Breast epithelium (tissue), 4 donors: ENCODE data around the gene POLR3C. TPM values are rescaled to one million over a fixed set of nuclear protein-coding genes. Genes with fewer than 3 reads are reported as not detected.

Experiments used
- DNase-seq, 2 donors: peaks; one replicate each; pipeline ENCODE4 v3.0.0-alpha.2; 2019; ENCODE audit warnings: low spot score in 2 of 2
- H3K27ac ChIP-seq, 2 donors: fragments of 200-600 bp; sonication (generic) in 1 of 2; one replicate each; pipeline ENCODE4 v1.5.1; 2016 to 2019; ENCODE audit warnings: mild to moderate bottlenecking in 1 of 2
- H3K27me3 ChIP-seq, 2 donors: fragments of 200-600 bp; sonication (generic) in 1 of 2; one replicate each; pipeline versions ENCODE4 v1.5.1 to v1.6.0; 2017 to 2019; ENCODE audit warnings: control low read depth in 1 of 2, mild to moderate bottlenecking in 1 of 2
- H3K36me3 ChIP-seq: fragments of 200-600 bp; one replicate; pipeline ENCODE4 v1.5.1; 2019
- H3K4me1 ChIP-seq, 2 donors: fragments of 200-600 bp; sonication (generic); one replicate each; pipeline ENCODE4 v1.5.1; 2016 to 2019; ENCODE audit warnings: control low read depth in 1 of 2
- H3K4me3 ChIP-seq, 3 donors: fragments of 200-600 bp; sonication (generic); 1 replicate in 2 of 3; 2 replicates in 1 of 3; pipeline ENCODE4 v1.5.1; 2016 to 2019; ENCODE audit warnings: mild to moderate bottlenecking in 3 of 3, moderate library complexity in 2 of 3
- H3K9me3 ChIP-seq, 2 donors: fragments of 200-600 bp; sonication (generic) in 1 of 2; one replicate each; pipeline ENCODE4 v1.5.1; 2016 to 2019; ENCODE audit warnings: control low read depth in 1 of 2
- CTCF ChIP-seq, 3 donors: fragments of 450-650 bp; IDR thresholded peaks; one replicate each; pipeline ENCODE4 v1.5.1; 2016 to 2017; ENCODE audit warnings: antibody characterized with exemption in 3 of 3, mild to moderate bottlenecking in 3 of 3, moderate library complexity in 3 of 3
- POLR2A ChIP-seq: fragments of 450-650 bp; IDR thresholded peaks from one replicate; pipeline ENCODE4 v1.6.1; 2016; ENCODE audit warnings: antibody characterized with exemption, mild to moderate bottlenecking, moderate library complexity
- POLR2AphosphoS5 ChIP-seq, 3 donors: sonication (generic); formaldehyde crosslinking; IDR thresholded peaks; one replicate each; pipeline ENCODE4 v1.6.1; 2017; ENCODE audit warnings: antibody characterized with exemption in 3 of 3
- intact Hi-C: fragments of 100-400 bp; cut with DNase I; formaldehyde crosslinking; loops from one replicate; pipeline ENCODE4 v1.15.1; 2023; ENCODE audit warnings: low total_unique reads
- total RNA-seq, 3 donors: library from RNA; depleted of rRNA; stranded (reverse); fragments of >200 nt; gene quantifications; one replicate each; pipeline ENCODE4 v1.1.0, GENCODE V29; 2016

POLR3C gene
- total RNA-seq, 3 donors from 2014 or later, result 40.5 to 50.3 (median 40.6) TPM

DNA sequence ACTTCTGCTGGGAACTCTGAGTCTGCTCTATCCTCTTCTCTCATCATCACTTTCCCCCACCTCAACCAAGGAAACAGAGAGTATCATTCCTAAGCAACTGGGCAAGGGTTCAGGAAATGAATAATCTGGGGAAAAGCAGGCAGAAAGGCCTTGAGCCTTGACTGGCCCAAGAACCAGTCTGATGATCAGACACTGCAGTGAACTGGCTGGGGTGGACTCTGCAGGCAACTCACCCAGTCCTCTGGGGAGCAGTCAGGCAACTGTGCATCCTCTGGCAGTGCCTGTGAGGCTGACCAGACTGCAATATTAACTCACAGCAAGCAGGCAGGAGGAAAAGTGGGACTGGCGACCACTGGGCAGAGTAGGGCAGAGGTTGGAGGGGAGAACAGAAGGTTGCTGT lies 60.7 kb downstream of the POLR3C start:
- no peaks in the 10 kb centered on the region for H3K27me3 ChIP-seq
- H3K9me3 ChIP-seq, result no peaks in the 10 kb centered on the region
- H3K4me3 ChIP-seq, result no peak overlapping the region
- H3K4me1 ChIP-seq, result peaks cover 0 to 3% of the 10 kb centered on the region in 2 donors
- TF ChIP-seq POLR2A, result no peak
- no peak overlapping the region for H3K27ac ChIP-seq
- intact Hi-C loops, result no loop called here
- H3K36me3 ChIP-seq, result no peaks in the 10 kb centered on the region
- no peak for DNase-seq

DNA sequence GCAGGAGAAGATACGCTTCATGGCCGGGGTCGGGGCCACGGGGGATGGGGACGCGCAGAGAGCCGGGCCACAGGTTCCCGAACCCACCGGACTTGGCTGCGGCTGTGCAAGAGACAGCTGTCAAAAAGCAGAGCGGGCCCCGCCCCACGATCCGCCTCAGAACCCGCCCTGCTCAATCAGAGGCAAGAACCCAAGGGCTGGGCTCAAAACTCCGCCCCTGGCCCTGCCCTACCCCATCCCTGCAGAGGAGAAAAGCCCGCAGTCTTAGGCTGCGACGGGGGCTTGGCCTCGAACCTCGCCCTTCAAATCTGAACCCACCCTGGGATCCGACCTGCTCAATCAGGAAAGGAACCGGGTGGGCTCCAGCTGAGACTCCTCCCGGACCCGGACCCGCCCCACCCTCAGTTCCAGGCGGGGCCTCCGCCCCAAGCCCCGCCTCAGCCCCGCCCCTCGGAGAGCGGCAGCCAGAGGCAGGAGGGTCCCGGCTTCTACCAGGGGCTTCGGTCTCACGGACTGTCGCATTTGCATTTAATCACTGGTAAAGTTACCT lies 61.8 kb downstream of the POLR3C start, which contains the start of gene ANKRD35:
Gene ANKRD35 (minus strand): TSS at position 129 of the 550 bp plus-strand sequence. CDS start 108 bp downstream, at position 21.
- H3K36me3 ChIP-seq, result no peaks in the 10 kb centered on the region
- peak within 1 kb of the TSS; percentile 54 to 80 (median 57) for H3K4me3 ChIP-seq
- peak; percentile 78 to 87 for DNase-seq
- intact Hi-C loops, result no loop called here
- no peaks in the 10 kb centered on the region for H3K27me3 ChIP-seq
- H3K9me3 ChIP-seq, result no peaks in the 10 kb centered on the region
- TF ChIP-seq POLR2A, result no peak
- no peak for TF ChIP-seq CTCF (IDR thresholded peaks at IDR 0.05)
- no peak for TF ChIP-seq POLR2AphosphoS5 (IDR thresholded peaks at IDR 0.05)
- H3K4me1 ChIP-seq, result peaks cover 0 to 14% of the 10 kb centered on the region in 2 donors
- H3K27ac ChIP-seq, result peak within 1 kb of the TSS; percentile 26 to 54

DNA sequence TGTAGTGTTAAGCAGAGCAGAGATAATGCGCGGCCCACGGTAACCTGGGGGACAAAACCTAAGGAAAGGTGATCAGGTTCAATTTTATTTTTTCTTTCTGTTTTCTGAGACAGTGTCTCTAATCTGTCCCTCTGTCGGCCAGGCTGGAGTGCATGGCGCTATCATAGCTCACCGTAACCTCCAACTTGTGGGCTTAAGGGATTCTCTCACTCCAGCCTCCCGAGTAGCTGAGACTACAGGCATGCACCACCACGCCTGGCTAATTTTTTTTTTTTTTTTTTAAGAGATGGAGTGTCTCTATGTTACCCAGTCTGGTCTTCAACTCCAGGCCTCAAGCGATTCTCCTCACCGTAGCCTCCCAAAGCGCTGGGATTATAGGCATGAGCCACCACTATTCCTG lies 62.4 kb downstream of the POLR3C start:
- DNase-seq, result no peak
- no peaks in the 10 kb centered on the region for H3K36me3 ChIP-seq
- peak overlapping the region; percentile 54 to 80 (median 57) for H3K4me3 ChIP-seq
- TF ChIP-seq POLR2A, result no peak
- no peak for TF ChIP-seq POLR2AphosphoS5 (IDR thresholded peaks at IDR 0.05)
- TF ChIP-seq CTCF (IDR thresholded peaks at IDR 0.05), result no peak
- H3K4me1 ChIP-seq, result peaks cover under 1 to 17% of the 10 kb centered on the region in 2 donors
- no peaks in the 10 kb centered on the region for H3K27me3 ChIP-seq
- intact Hi-C loops, result no loop called here
- H3K27ac ChIP-seq, result peak overlapping the region in 1 of 2 donors; percentile 26
- no peaks in the 10 kb centered on the region for H3K9me3 ChIP-seq

GRCh38 chr1:145886816-145887215 lies 62.8 kb downstream of the POLR3C start:
- peaks cover 5 to 21% of the 10 kb centered on the region in 2 donors for H3K4me1 ChIP-seq
- H3K4me3 ChIP-seq, result no peak overlapping the region
- H3K27ac ChIP-seq, result peak overlapping the region in 1 of 2 donors; percentile 26
- TF ChIP-seq POLR2AphosphoS5 (IDR thresholded peaks at IDR 0.05) (no peak), CTCF (IDR thresholded peaks at IDR 0.05) (no peak), POLR2A (no peak)
- intact Hi-C loops, result no loop called here
- H3K9me3 ChIP-seq, result no peaks in the 10 kb centered on the region
- no peaks in the 10 kb centered on the region for H3K36me3 ChIP-seq
- no peaks in the 10 kb centered on the region for H3K27me3 ChIP-seq
- no peak for DNase-seq

DNA sequence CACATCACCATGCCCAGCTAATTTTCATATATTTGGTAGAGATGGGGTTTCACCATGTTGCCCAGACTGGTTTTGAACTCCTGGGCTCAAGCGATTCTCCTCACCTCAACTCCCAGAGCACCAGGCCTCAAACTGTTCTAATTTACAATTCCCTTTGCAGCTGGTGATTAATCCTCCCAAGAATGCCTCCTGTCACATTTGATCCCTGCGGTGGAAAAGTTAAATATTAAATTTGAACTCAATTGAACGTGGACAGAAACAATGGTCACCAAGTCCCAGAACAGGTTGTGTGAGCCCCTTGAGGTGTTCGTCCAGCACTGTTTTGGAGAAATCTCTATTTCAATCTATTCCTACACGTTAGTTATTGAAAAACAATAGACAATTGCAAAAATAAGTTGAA lies 63.6 kb downstream of the POLR3C start:
- Histone ChIP-seq H3K27ac (peak overlapping the region; percentile 26 to 28), H3K4me1 (peaks cover 5 to 24% of the 10 kb centered on the region in 2 donors)
- DNase-seq, result no peak

More for the DNA sequence above, 63.6 kb downstream of the POLR3C start:
- intact Hi-C loops, result no loop called here
- Histone ChIP-seq H3K27me3 (no peaks in the 10 kb centered on the region), H3K4me3 (no peak overlapping the region), H3K9me3 (no peaks in the 10 kb centered on the region), H3K36me3 (no peaks in the 10 kb centered on the region)
- TF ChIP-seq CTCF (IDR thresholded peaks at IDR 0.05) (no peak), POLR2AphosphoS5 (IDR thresholded peaks at IDR 0.05) (no peak), POLR2A (no peak)
